Measurements from ENCODE around the gene DCP1A. TPM values are rescaled to one million over a fixed set of nuclear protein-coding genes. Genes with fewer than 3 reads are reported as not detected.
"Not testable (repeated sequence)": the region's sequence is repeated elsewhere in the genome, so short reads cannot be mapped to it uniquely, and the experiment has no call there.

Gene DCP1A
- total RNA-seq, 4 donors from 2014 or later = 18.6 to 30.4 (median 23.4) TPM

- DNase-seq (ENCODE audit: low spot score) = no peak
- TF ChIP-seq, protein P1, sequence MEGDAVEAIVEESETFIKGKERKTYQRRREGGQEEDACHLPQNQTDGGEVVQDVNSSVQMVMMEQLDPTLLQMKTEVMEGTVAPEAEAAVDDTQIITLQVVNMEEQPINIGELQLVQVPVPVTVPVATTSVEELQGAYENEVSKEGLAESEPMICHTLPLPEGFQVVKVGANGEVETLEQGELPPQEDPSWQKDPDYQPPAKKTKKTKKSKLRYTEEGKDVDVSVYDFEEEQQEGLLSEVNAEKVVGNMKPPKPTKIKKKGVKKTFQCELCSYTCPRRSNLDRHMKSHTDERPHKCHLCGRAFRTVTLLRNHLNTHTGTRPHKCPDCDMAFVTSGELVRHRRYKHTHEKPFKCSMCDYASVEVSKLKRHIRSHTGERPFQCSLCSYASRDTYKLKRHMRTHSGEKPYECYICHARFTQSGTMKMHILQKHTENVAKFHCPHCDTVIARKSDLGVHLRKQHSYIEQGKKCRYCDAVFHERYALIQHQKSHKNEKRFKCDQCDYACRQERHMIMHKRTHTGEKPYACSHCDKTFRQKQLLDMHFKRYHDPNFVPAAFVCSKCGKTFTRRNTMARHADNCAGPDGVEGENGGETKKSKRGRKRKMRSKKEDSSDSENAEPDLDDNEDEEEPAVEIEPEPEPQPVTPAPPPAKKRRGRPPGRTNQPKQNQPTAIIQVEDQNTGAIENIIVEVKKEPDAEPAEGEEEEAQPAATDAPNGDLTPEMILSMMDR (IDR thresholded peaks at IDR 0.05) = no peak
- ATAC-seq (ENCODE audit: low FRiP score) = peak; percentile 91
Measured at GRCh38 chr3:53269888-53270880, 77.2 kb downstream of the DCP1A start.

- ATAC-seq (ENCODE audit: low FRiP score); DNase-seq (ENCODE audit: low spot score): not testable (repeated sequence)
Measured at GRCh38 chr3:53269193-53269592, 78.2 kb downstream of the DCP1A start.

DNA sequence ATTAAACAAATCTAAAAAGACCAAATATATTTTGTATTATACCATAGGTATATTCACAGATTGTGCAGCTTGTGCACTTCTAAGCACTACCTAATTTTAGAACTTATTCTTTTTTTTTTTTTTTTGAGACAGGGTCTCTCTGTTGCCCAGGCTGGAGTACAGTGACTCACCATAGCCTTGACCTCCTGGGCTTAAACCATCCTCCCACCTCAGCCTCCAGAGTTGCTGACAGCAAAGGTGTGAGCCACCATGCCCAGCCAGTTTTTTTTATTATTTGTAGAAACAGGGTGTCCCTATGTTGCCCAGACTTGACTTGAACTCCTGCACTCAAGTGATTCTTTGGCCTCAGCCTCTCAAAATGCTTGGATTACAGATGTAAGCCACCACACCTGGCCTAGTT lies 79.6 kb downstream of the DCP1A start:
- no peak for ATAC-seq (ENCODE audit: low FRiP score)
- TF ChIP-seq, protein P1 (IDR thresholded peaks at IDR 0.05) = no peak
- no peak for DNase-seq (ENCODE audit: low spot score)

DNA sequence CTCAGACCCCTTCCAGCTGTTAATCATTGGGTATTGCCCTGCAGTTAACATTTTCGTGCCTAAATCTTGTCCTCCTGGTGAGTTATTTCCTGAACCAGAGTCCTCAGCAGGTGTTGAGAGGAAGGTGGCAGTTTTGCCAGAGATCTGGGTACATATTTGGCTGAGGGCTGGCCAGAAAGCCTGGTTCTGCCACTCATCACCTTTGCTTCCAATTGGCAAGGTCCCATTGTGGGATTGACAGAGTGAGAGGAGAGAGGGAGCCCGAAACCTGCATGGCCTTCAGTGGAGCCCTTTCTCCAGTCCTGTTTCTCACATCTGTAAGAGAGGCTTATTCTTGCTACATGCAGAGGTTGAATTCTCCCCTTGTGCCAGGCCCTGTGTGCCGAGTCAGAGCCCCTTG lies 82.6 kb downstream of the DCP1A start:
- TF ChIP-seq, protein P1 (IDR thresholded peaks at IDR 0.05) = no peak
- DNase-seq (ENCODE audit: low spot score) = no peak
- ATAC-seq (ENCODE audit: low FRiP score) = no peak

DNA sequence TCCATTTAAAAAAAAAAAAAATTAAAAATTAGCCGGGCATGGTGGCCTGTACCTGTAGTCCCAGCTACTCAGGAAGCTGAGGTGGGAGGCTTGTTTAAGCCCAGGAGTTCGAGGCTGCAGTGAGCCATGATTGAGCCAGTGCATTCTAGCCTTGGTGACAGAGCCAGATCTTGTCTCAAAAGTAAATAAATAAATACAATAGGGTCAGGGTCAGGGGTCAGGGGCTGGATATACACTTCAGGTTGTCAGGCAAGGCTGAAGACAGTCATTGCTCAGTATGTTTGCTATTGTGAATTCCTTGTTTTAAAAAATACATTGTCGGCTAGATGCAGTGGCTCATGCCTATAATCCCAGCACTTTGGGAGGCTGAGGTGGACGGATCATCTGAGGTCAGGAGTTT lies 83.4 kb downstream of the DCP1A start:
- DNase-seq (ENCODE audit: low spot score) (no peak), ATAC-seq (ENCODE audit: low FRiP score) (no peak)
- TF ChIP-seq, protein P1 (IDR thresholded peaks at IDR 0.05) = no peak

- TF ChIP-seq, protein P1 (IDR thresholded peaks at IDR 0.05) = no peak
- no peak for ATAC-seq (ENCODE audit: low FRiP score)
- no peak for DNase-seq (ENCODE audit: low spot score)
Measured at GRCh38 chr3:53261712-53262111, 85.6 kb downstream of the DCP1A start.

DNA sequence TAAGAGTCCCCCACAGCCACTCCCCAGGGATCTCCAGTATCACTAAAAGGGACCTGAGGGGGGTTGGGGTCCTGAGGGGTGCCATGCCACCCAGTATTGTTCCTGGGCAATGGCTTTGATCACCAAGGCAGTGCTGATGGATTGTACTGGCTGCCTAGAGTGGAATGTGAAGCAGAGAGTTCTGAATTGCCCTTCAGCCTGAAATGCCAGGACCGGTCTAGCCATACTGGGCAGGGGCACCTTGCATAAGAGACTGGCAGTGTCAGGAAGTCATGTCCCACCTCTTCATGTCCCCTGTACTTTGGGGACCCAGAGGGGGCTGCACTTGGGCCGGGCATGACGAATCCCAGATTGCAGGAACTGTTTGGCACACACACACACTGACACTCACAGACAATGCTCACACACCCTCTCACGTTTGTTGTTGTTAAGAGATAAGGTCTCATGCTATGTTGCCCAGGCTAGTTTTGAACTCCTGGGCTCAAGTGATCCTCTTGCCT lies 87.0 kb downstream of the DCP1A start:
- no peak for ATAC-seq (ENCODE audit: low FRiP score)
- no peak for DNase-seq (ENCODE audit: low spot score)
- TF ChIP-seq, protein P1 (IDR thresholded peaks at IDR 0.05) = no peak

All from omental fat pad (tissue), 4 donors.